Germinal center (tissue), 1 donor: ENCODE measurements around the gene CCDC106.

Experiments
- DNase-seq: peaks from one replicate; pipeline ENCODE4 v3.0.0; 2012; ENCODE audit warnings: mixed read lengths, low spot score

Gene CCDC106

DNA sequence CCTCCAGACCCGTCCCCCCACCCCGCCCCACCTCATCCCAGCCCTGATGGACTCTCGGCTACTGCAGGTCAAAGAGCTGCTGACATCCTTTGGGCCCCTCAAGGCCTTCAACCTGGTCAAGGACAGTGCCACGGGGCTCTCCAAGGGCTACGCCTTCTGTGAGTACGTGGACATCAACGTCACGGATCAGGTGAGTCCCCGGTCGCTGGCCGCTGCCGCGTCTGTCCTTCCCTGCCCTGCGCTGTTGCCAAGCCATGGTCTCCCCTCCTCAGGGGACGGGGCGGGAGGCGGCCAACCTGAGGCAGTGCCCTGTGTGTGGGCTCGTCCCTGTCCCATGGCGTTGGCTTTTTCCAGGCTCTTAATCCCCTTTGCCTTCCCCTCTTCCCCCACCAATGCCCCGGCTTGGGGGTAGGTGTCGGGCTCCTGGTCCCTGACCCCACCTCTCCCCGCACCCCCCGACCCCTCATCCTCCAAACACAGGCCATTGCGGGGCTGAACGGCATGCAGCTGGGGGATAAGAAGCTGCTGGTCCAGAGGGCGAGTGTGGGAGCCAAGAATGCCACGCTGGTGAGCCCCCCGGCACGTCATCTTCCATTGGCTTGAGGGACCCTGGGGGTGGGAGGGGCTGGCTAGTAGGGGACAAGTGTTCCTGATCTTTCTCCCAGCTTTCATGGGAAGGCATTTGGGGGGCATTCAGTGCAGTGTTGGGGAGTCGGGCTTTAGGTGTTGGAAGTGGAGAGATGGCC is 20.8 kb downstream of the CCDC106 start:
- DNase-seq = no peak

- no peak for DNase-seq
Observed at GRCh38 chr19:55669418-55670279, 21.6 kb downstream of the CCDC106 start.

- DNase-seq = no peak
Observed at GRCh38 chr19:55670280-55671053, 22.5 kb downstream of the CCDC106 start.

GRCh38 chr19:55671054-55671378 is 23.0 kb downstream of the CCDC106 start:
- DNase-seq = no peak

DNA sequence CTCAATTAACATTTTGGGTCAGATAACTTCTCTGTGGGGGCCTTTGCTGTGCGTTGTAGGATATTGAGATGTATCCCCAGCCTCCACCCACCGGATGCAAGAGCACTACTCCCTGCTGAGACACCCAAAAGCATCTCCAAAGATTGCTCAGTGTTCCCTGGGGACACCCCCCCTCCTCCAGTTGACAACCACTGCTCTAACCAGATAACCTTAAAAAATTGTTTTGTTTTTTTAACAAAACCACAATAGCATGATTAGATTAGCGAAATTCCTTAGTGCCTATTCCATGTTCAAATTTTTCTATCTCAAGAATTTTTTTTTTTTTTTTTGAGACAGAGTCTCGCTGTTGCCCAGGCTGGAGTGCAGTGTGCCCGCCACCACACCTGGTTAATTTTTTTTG is 24.4 kb downstream of the CCDC106 start:
- no peak for DNase-seq

GRCh38 chr19:55673465-55673864 is 25.5 kb downstream of the CCDC106 start:
- DNase-seq = no peak

- DNase-seq = no peak
Observed at GRCh38 chr19:55673889-55674288, 25.9 kb downstream of the CCDC106 start.

DNA sequence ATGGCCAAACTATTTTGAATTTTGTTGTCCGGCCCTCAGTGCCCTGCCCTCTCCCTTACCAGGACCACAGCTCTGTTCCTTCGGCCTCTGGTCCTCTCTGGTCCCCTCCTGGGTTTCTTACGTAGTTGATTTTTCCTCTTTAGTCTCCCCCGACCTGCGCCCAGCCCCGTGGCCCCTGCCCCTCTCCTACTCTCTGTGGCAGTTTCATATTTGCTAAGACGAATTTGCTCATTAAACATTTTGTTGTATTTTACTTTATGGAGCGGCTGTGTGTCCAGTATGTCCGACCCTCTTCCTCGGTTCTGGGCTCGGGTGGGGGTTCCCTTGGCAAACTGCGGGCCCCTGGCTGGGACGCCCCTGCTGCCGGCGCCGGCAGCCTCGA is 26.4 kb downstream of the CCDC106 start:
- no peak for DNase-seq

- DNase-seq = peak; percentile 96
Observed at GRCh38 chr19:55674841-55675660, 27.0 kb downstream of the CCDC106 start, which contains the start of gene EPN1. EPN1 (plus strand) TSS chr19:55675226; CDS start chr19:55678628, 3,402 bp downstream.

DNA sequence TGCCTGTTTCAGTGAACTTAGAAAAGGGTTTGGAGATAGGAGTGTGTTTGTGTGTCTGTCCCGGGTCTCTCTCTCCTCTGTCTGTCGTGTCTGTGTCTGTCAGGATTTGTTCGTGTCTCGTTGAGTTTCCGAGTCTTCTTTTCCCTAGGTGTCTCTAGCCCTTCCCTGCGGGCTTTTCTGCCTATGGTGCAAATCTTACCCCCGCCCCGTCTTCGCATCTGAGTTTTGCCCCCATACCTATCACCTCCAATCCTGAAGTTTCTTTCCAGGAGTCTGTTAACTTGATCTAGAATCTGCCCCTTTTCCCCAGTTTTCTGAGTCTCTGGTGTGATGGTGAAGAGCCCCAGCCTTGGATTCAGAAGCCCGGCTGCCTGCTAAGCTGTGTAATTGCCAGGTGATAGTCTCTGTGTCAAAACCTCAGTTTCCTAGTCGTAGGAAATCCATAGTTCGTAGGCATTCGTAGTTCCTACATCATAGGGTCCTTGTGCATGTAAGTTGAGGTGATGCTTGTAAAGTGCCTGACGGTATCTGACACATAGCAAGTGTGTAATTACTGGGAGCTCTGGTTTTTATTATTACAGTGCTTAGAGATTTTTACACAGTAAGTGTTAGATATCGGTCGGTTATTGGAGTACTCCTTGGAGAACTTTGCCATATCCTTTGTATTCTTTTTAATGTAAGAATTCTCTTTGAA is 27.8 kb downstream of the CCDC106 start:
- DNase-seq = no peak

DNA sequence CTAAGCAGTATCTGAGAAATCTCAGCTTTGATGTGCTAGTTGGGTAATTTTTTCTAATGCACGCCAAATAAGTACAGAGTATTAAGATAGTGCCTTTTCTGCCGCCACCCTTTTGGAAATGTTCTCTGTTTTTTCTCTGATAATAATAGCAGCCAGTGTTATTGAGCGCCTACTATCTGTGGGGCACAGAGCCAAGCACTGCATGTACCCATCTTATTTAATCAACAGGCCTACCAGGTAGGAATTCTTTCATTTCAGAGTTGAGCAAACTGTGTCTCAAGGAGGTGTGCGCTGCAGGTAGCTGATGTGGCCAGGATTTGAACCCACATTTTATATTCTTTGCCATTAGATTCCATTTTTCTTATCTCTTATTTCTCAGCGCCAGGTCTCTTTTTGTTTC is 28.4 kb downstream of the CCDC106 start:
- no peak for DNase-seq

GRCh38 chr19:55676889-55677505 is 29.0 kb downstream of the CCDC106 start:
- no peak for DNase-seq

- no peak for DNase-seq
Observed at GRCh38 chr19:55677572-55678028, 29.6 kb downstream of the CCDC106 start.

GRCh38 chr19:55678121-55678671 is 30.2 kb downstream of the CCDC106 start:
- peak; percentile 84 for DNase-seq

DNA sequence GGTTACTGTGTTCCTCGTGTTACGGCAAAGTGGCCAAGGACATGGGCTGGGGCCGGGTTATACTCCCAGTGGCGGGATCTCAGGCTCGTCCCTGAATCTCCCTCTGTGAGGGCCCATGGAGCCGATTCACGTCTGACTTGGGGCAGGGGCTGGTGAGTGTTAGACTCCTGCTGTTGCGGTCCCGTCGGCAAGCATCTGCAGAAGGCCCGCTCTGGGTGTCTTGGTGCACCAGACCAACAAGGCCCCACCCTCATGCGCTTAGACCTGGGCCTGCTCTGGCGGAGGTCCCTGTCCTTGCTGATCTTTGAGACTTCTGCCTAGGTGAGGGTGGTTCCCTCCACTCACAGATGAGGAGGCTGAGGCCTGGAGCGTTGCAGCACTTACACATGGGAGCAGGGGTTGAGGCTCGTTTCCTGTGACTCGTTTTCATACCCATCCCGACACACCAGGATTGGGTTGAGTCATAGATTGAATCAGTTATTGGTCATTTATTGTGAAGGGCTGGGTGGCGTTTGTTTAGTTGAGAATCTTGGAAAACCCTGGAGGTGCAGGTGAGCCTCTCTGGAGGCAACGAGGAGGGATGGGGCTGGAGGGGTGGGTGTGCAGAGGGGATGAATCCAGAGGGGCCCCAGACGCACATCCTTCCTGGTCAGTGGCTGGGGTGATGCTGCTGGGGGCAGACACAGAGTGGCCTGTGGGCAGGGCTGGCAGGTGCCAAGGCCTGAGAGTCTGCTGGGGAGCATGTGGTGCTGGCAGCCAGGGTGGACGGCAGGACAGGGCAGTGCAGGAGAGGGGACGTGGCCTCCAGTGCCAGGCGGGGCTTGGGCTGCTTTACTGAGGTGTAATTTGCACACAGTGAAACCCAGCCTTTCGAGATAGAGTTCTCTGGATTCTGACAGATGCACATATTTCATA is 31.6 kb downstream of the CCDC106 start:
- no peak for DNase-seq

DNA sequence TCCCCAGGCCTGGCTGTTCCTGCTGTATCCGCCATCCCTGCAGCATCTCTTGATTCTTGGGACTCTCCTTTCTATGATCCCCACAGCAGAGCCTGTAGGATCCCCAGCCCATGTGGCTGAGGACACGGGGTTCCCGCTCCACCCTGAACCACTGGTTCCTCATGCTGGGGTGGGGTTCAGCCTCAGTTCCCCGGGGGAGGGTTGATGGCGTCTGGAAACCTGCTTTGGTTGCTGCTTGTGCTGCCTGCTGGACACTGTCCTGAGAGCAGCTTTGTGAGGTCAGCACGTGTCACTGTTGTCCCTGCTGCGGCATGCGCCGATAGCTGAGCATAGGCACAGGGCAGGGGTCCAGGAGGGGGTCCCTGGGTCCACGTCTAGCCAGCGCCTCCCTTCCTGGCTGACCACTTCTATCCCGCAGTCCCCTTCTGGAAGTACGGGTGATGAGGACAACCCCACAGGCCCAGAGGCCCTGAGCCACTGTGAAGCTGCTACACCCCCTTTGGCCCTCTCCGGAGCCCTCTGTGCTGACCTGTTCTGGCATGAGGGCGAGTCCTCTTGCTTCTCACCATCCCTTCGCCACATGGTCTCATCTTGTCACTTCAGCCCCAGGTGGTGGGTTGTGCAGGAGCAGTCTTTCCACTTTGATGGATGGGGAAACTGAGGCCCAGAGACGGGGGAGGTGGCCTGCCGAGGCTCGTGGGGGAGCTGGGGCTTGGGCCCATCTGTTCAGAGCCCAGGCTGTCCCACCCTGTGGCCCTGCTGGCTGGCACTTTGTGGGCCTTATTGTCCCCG is 32.5 kb downstream of the CCDC106 start:
- DNase-seq = no peak

DNA sequence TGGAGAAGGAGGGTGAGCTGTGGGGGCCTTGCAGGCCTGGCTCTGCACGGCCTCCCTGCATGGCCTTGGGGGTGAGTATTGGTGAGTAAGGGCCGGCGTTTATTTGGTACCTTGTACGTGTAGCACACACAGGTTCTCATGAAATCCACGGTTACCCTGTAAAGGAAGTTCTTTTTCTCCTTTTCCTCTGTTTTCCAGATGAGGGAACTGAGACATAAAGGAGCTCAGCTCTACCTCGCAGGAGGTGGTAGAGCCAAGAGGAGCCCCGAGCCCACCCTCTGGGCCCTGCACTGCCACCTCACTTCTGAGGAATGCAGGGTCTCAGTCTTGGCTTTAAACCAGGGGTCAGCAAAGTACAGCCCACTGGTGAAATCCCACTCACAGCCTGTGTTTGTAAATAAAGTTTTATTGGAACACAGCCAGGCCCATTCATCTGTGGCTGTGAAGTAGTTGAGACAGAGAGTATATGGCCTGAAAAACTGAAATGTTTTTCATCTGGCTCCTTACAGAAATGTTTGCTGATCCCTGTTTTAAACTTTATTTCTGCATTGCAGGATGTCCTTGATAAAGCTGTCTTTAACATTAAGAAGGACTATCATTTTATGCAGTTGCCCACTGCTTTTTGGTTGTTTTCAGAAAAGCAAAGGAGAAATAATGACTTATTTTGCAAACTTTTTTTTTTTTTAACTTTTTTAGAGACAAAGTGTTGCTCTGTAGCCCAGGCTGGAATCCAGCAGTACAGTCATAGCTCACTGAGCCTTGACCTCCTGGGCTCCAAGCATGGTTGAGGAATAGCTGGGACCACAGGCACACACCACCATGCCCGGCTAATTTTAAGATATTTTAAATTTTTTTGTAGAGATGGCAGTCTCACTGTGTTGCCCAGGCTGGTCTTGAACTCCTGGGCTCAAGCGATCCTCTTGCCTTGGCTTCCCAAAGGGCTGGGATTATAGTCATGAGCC is 33.4 kb downstream of the CCDC106 start:
- no peak for DNase-seq
